Stimulated activated naive CD8-positive, alpha-beta T cell treated with anti-CD3 and anti-CD28 coated beads, Interleukin-15, Interleukin-2, amounts not matched to agents 100 ng/mL and 50 ng/mL, for 24 hours (primary cell): ENCODE results near the gene PPIA.
"Not testable (repeated sequence)": the region's sequence is repeated elsewhere in the genome, so short reads cannot be mapped to it uniquely, and the experiment has no call there.

Experiments
- H3K27ac Mint-ChIP-seq: one replicate; pipeline ENCODE4 v1.8.0; 2021; ENCODE audit warnings: mild to moderate bottlenecking, mixed read lengths
- H3K27me3 Mint-ChIP-seq: one replicate; pipeline ENCODE4 v1.8.0; 2021; ENCODE audit warnings: mixed read lengths
- H3K36me3 Mint-ChIP-seq: one replicate; pipeline ENCODE4 v1.8.0; 2021; ENCODE audit warnings: low read depth, mixed read lengths
- H3K4me1 Mint-ChIP-seq: one replicate; pipeline ENCODE4 v1.8.0; 2021; ENCODE audit warnings: low read depth, mixed read lengths
- H3K4me3 Mint-ChIP-seq: one replicate; pipeline ENCODE4 v1.8.0; 2021; ENCODE audit warnings: mild to moderate bottlenecking, mixed read lengths
- H3K9me3 Mint-ChIP-seq: one replicate; pipeline ENCODE4 v1.8.0; 2021; ENCODE audit warnings: mixed read lengths

PPIA gene

GRCh38 chr7:44811571-44811970 is 15.1 kb downstream of the PPIA start:
- H3K9me3 Mint-ChIP-seq = no peaks in the 10 kb centered on the region

GRCh38 chr7:44814919-44815318 is 18.4 kb downstream of the PPIA start:
- Mint-ChIP-seq H3K4me1 (no peaks in the 10 kb centered on the region), H3K4me3 (no peak overlapping the region), H3K9me3 (no peaks in the 10 kb centered on the region), H3K27ac (no peak overlapping the region), H3K27me3 (no peaks in the 10 kb centered on the region), H3K36me3 (no peaks in the 10 kb centered on the region)

More at GRCh38 chr7:44811571-44811970, 15.1 kb downstream of the PPIA start:
- no peak overlapping the region for H3K27ac Mint-ChIP-seq
- H3K27me3 Mint-ChIP-seq = no peaks in the 10 kb centered on the region
- H3K4me1 Mint-ChIP-seq = no peaks in the 10 kb centered on the region
- H3K4me3 Mint-ChIP-seq = no peak overlapping the region
- no peaks in the 10 kb centered on the region for H3K36me3 Mint-ChIP-seq

- no peak overlapping the region for H3K27ac Mint-ChIP-seq
- H3K4me3 Mint-ChIP-seq = no peak overlapping the region
- H3K9me3 Mint-ChIP-seq = no peaks in the 10 kb centered on the region
- peaks cover 5% of the 10 kb centered on the region for H3K4me1 Mint-ChIP-seq
- peaks cover 3% of the 10 kb centered on the region for H3K36me3 Mint-ChIP-seq
- no peaks in the 10 kb centered on the region for H3K27me3 Mint-ChIP-seq
These were observed 22.8 kb downstream of the PPIA start for GRCh38 chr7:44819292-44819691.

- Mint-ChIP-seq H3K4me1 (peaks cover 19% of the 10 kb centered on the region), H3K27me3 (no peaks in the 10 kb centered on the region), H3K4me3 (no peak overlapping the region), H3K27ac (peak overlapping the region; percentile 26), H3K9me3 (no peaks in the 10 kb centered on the region), H3K36me3 (peaks cover 24% of the 10 kb centered on the region)
These were observed 26.8 kb downstream of the PPIA start for GRCh38 chr7:44823255-44823781.

- Mint-ChIP-seq H3K4me3 (no peak overlapping the region), H3K27ac (peak overlapping the region; percentile 80), H3K4me1 (peaks cover 19% of the 10 kb centered on the region)
These were observed 28.5 kb downstream of the PPIA start for GRCh38 chr7:44824894-44825526.

GRCh38 chr7:44827567-44827966 is 31.1 kb downstream of the PPIA start:
- peak overlapping the region; percentile 66 for H3K27ac Mint-ChIP-seq
- H3K4me3 Mint-ChIP-seq = no peak overlapping the region
- no peaks in the 10 kb centered on the region for H3K9me3 Mint-ChIP-seq
- no peaks in the 10 kb centered on the region for H3K27me3 Mint-ChIP-seq
- peaks cover 15% of the 10 kb centered on the region for H3K4me1 Mint-ChIP-seq
- H3K36me3 Mint-ChIP-seq = peaks cover 56% of the 10 kb centered on the region

More at GRCh38 chr7:44824894-44825526, 28.5 kb downstream of the PPIA start:
- peaks cover 37% of the 10 kb centered on the region for H3K36me3 Mint-ChIP-seq
- H3K9me3 Mint-ChIP-seq = no peaks in the 10 kb centered on the region
- no peaks in the 10 kb centered on the region for H3K27me3 Mint-ChIP-seq

GRCh38 chr7:44838751-44839150 is 42.3 kb downstream of the PPIA start:
- no peak overlapping the region for H3K27ac Mint-ChIP-seq
- H3K27me3 Mint-ChIP-seq = no peaks in the 10 kb centered on the region
- H3K36me3 Mint-ChIP-seq = peaks cover 61% of the 10 kb centered on the region
- H3K9me3 Mint-ChIP-seq = no peaks in the 10 kb centered on the region
- H3K4me3 Mint-ChIP-seq = no peak overlapping the region
- peaks cover 22% of the 10 kb centered on the region for H3K4me1 Mint-ChIP-seq

GRCh38 chr7:44842675-44843074 is 46.2 kb downstream of the PPIA start:
- not testable (repeated sequence) for H3K27ac Mint-ChIP-seq, H3K9me3 Mint-ChIP-seq, H3K4me3 Mint-ChIP-seq, H3K27me3 Mint-ChIP-seq
- Mint-ChIP-seq H3K4me1 (peaks cover 52% of the 10 kb centered on the region), H3K36me3 (peaks cover 31% of the 10 kb centered on the region)

- not testable (repeated sequence) for H3K4me3 Mint-ChIP-seq, H3K9me3 Mint-ChIP-seq, H3K27ac Mint-ChIP-seq, H3K27me3 Mint-ChIP-seq
- Mint-ChIP-seq H3K4me1 (peaks cover 56% of the 10 kb centered on the region), H3K36me3 (peaks cover 29% of the 10 kb centered on the region)
These were observed 47.0 kb downstream of the PPIA start for GRCh38 chr7:44843440-44843839.

GRCh38 chr7:44845451-44845850 is 49.0 kb downstream of the PPIA start:
- Mint-ChIP-seq H3K36me3 (peaks cover 21% of the 10 kb centered on the region), H3K4me1 (peaks cover 61% of the 10 kb centered on the region), H3K27me3 (no peaks in the 10 kb centered on the region), H3K27ac (peak overlapping the region; percentile 24), H3K9me3 (no peaks in the 10 kb centered on the region), H3K4me3 (peak overlapping the region; percentile 99)

- not testable (repeated sequence) for H3K9me3 Mint-ChIP-seq, H3K27me3 Mint-ChIP-seq
- peaks cover 13% of the 10 kb centered on the region for H3K36me3 Mint-ChIP-seq
- H3K4me3 Mint-ChIP-seq = peak overlapping the region; percentile 99
- peak overlapping the region; percentile 96 for H3K27ac Mint-ChIP-seq
- peaks cover 61% of the 10 kb centered on the region for H3K4me1 Mint-ChIP-seq
These were observed 49.9 kb downstream of the PPIA start for GRCh38 chr7:44846390-44846789.

GRCh38 chr7:44846816-44847508 is 50.5 kb downstream of the PPIA start:
- no peaks in the 10 kb centered on the region for H3K9me3 Mint-ChIP-seq
- H3K4me3 Mint-ChIP-seq = peak overlapping the region; percentile 99
- peaks cover 8% of the 10 kb centered on the region for H3K36me3 Mint-ChIP-seq
- no peaks in the 10 kb centered on the region for H3K27me3 Mint-ChIP-seq
- peak overlapping the region; percentile 96 for H3K27ac Mint-ChIP-seq
- H3K4me1 Mint-ChIP-seq = peaks cover 57% of the 10 kb centered on the region

- Mint-ChIP-seq H3K27ac (peak overlapping the region; percentile 96), H3K4me3 (peak overlapping the region; percentile 99), H3K27me3 (no peaks in the 10 kb centered on the region), H3K9me3 (no peaks in the 10 kb centered on the region), H3K4me1 (peaks cover 51% of the 10 kb centered on the region), H3K36me3 (peaks cover 3% of the 10 kb centered on the region)
These were observed 51.0 kb downstream of the PPIA start for GRCh38 chr7:44847509-44847919.

GRCh38 chr7:44847920-44848634 is 51.6 kb downstream of the PPIA start, which contains the start of gene H2AZ2:
Gene H2AZ2 (minus strand): TSS chr7:44848087. CDS start chr7:44847971, 116 bp downstream.
- H3K4me1 Mint-ChIP-seq = peaks cover 51% of the 10 kb centered on the region
- H3K27me3 Mint-ChIP-seq = no peaks in the 10 kb centered on the region
- H3K27ac Mint-ChIP-seq = peak within 1 kb of the TSS; percentile 98
- H3K9me3 Mint-ChIP-seq = no peaks in the 10 kb centered on the region
- no peaks in the 10 kb centered on the region for H3K36me3 Mint-ChIP-seq
- peak within 1 kb of the TSS; percentile 99 for H3K4me3 Mint-ChIP-seq
